Midbrain (tissue), 1 donor: Measurements from ENCODE around the gene STXBP5L.
A peak's percentile ranks its signal among the peaks of the same experiment; 100 is the strongest.
"Not testable (repeated sequence)": the region's sequence is repeated elsewhere in the genome, so short reads cannot be mapped to it uniquely, and the experiment has no call there.

Source experiments
- DNase-seq: peaks from one replicate; lab custom pipeline; 2025; lab: John Stamatoyannopoulos, UW

The STXBP5L gene

GRCh38 chr3:120908030-120908794, at the start of gene STXBP5L:
Gene STXBP5L (plus strand): TSS chr3:120908205. CDS start chr3:120909579, 1,374 bp downstream.
- DNase-seq: peak; percentile 75

- no peak for DNase-seq
Measured at GRCh38 chr3:120858521-120858920, 49.5 kb upstream of the STXBP5L start.

GRCh38 chr3:120864541-120864940, 43.5 kb upstream of the STXBP5L start:
- DNase-seq: no peak

GRCh38 chr3:120875507-120875906, 32.5 kb upstream of the STXBP5L start:
- DNase-seq: no peak

GRCh38 chr3:120875989-120876388, 32.0 kb upstream of the STXBP5L start:
- no peak for DNase-seq

GRCh38 chr3:120879411-120879810, 28.6 kb upstream of the STXBP5L start:
- DNase-seq: no peak

- no peak for DNase-seq
Measured at GRCh38 chr3:120892921-120893320, 15.1 kb upstream of the STXBP5L start.

GRCh38 chr3:120894316-120895057, 13.5 kb upstream of the STXBP5L start:
- DNase-seq: no peak

GRCh38 chr3:120901716-120902115, 6.3 kb upstream of the STXBP5L start:
- DNase-seq: not testable (repeated sequence)

GRCh38 chr3:120903221-120903620, 4.8 kb upstream of the STXBP5L start:
- DNase-seq: no peak

- no peak for DNase-seq
Measured at GRCh38 chr3:120907659-120908029, 361 bp upstream of the STXBP5L start.

- peak; percentile 10 for DNase-seq
Measured at GRCh38 chr3:120908795-120909601, 993 bp downstream of the STXBP5L start.

GRCh38 chr3:120909602-120909878, 1.5 kb downstream of the STXBP5L start:
- DNase-seq: no peak

GRCh38 chr3:120926146-120926545, 18.1 kb downstream of the STXBP5L start:
- DNase-seq: no peak

- no peak for DNase-seq
Measured at GRCh38 chr3:120928991-120929390, 21.0 kb downstream of the STXBP5L start.

GRCh38 chr3:120931593-120931992, 23.6 kb downstream of the STXBP5L start:
- no peak for DNase-seq

GRCh38 chr3:120956143-120956542, 48.1 kb downstream of the STXBP5L start:
- DNase-seq: no peak

- no peak for DNase-seq
Measured at GRCh38 chr3:120982608-120983320, 74.8 kb downstream of the STXBP5L start.

- DNase-seq: no peak
Measured at GRCh38 chr3:120983321-120983665, 75.3 kb downstream of the STXBP5L start.

- no peak for DNase-seq
Measured at GRCh38 chr3:120983841-120984240, 75.8 kb downstream of the STXBP5L start.

GRCh38 chr3:120985242-120985641, 77.2 kb downstream of the STXBP5L start:
- DNase-seq: no peak

- DNase-seq: no peak
Measured at GRCh38 chr3:120988994-120989393, 81.0 kb downstream of the STXBP5L start.
